GM18907 (cell line): ENCODE measurements around the gene HIBADH.

Experiments used
- ATAC-seq: cut with Tn5 transposase; IDR thresholded peaks from one replicate; pipeline ENCODE4 v1.9.1; 2021; ENCODE audit warnings: mild to moderate bottlenecking, moderate library complexity; ENCODE audit not compliant: unreplicated experiment

HIBADH gene

DNA sequence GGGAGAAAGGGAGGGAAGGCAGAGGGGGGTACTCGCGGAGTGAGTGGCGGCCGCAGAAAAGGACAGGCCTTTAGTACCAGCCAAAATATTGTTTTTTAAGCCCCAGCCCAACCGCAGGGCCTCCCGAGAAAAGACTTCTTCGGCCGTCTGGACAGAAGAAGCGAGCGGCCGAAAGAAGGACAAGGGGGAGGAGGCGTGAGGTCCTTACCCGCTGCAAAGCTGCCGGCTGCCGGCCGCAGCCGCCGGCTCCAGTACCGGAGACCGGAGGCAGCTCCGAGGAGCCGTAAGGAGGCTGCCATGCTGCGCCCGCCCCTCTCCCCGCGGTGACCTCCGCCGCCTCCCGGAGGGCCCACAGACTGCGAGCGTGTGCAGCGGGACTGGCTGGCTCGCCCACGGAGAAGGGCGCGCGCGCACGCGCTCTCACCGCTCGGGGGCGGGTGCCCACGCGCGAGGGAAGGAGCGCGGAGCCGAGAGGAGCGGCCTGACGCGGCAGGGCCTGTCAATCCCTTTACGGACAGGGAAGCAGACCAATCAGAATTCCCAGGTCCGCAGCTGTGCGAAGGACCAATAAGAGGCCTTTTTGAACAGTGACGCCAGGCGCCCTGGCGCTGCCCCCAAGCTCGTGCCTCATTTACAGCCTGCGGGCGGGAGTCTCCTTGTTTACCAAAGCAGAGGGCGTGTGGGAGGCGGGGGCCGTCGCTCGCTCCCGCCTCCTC, at the start of gene HIBADH:
Gene HIBADH, minus strand, starts transcription at position 394 of the 716 bp plus-strand sequence. Its CDS starts 95 bp downstream, at position 299.
- peak; percentile 99 for ATAC-seq

DNA sequence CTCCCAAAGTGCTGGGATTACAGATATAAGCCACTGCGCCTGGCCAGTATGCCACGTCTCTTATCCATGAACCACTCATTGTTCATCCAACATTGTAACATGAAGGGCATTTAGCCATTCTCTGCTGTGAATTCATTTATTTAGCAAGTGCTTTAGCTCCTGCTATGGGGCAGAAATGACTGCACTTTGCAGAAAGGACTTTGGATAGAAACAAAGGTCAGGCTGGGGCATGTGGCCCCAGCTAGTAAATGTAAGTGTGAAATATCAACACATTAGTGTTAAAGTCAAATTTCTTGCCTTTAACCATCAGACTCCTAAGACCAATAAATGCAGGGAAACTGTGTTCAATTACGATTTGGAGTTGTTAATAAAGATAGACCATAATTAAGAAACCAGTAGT, 49.5 kb upstream of the HIBADH start:
- no peak for ATAC-seq

DNA sequence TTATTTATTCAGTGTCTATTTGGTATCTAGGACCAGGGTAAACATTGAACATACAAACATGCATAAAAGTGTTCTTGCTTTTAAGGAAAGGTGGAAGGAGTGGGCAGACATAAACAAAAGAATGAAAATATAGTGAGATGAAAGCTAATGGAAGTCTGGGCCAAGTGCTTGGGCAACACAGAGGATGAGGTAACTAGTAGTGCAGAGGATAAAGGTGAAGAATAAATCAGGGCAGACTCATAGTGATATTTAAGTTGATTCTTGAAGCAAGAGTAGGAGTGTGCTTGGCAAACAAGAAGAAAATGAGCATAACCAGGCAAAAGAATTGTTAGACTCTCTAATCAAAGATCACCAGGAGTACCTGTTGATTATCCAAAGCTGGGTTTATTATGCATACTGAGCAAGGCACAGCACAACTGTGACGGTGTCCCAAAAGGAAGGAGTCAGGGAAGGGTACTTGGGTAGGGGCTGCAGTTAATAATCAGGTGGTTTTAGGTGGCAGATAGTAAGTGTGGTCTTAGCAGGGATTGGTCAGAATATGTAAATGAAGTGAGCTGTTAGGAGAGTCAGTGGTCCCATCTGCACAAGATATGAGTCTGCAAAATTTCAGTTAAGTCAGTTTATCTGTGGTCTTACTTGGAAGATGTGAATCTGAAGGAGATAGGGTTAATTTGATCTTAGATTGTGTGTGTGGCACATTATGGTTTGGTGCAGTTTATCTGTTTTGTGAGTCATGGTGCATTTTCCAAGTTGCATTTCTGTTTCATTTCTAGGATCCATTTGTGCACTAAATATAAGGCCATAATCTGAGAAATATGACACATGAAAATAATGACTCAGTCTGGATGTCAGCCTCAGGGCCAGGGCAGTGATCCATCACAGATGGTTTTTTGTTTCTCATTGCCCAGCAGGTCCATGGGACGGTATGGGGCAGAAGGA, 46.7 kb upstream of the HIBADH start:
- ATAC-seq = no peak

DNA sequence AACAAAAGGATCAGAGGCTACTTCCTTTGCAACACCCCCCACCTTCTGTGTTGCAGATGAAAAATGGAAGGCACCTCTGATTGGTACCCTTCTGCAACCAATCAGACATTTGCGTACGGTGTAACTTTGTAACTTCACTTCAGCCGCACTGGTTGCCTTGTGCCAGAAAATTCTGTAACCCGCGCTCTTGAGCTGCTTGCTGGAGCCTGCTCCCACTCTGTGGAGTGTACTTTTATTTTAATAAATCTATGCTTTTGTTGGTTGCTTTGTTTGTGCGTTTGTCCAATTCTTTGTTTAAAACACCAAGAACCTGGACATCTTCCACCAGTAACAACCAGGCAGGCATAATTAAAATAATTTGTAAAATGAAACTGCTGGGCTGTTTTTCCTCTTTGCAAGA, 45.8 kb upstream of the HIBADH start:
- no peak for ATAC-seq

DNA sequence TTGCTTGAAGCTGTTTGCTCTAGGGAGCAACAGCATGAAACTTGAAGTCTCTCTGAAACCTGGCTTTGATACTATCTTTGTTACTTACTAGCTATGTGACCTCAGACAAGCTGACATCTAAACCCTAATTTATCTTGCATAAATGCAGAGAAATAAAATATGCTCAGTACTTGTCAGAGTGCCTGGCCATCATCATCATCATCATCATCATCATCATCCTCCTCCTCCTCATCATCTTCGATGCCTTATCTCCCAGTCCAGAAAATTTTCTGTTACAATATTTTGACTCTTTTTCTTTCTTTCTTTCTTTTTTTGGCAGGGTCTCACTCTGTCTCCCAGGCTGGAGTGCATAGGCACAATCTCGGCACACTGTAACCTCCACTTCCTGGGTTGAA, 42.5 kb upstream of the HIBADH start:
- no peak for ATAC-seq

DNA sequence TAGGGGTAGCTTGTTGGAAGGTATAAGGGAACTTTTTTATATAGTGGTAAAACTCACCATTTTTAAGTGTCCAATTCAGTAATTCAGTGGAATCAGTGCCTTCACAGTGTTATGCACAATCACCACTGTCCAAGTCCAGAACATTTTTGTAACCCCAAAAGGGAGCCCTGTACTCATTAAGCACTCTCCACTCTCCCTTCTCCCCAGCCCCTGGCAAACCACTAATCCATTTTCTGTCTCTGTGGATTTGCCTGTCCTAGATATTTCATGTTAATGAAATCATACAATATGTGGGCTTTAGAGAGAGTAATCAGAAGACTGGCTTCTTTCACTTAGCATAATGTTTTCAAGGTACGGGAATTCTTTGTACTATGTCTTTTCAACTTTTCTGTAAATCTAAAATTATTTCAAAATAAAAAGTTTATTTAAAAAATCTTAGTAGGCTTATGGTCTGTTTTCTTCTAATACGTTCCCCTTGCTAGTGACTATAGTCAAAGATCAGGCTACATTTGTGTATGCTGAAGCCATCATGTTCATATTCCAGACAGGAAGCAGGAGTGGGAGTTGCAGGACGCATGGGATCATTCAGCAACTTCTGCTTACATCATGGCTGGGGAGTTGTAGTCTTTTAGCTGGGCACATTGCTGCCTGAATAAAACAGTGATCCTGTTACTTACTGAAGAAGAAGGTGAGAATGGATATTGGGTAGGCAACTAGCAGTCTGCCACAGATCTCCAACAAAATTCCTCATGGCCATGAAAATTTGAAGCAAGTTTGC, 41.9 kb upstream of the HIBADH start:
- no peak for ATAC-seq

DNA sequence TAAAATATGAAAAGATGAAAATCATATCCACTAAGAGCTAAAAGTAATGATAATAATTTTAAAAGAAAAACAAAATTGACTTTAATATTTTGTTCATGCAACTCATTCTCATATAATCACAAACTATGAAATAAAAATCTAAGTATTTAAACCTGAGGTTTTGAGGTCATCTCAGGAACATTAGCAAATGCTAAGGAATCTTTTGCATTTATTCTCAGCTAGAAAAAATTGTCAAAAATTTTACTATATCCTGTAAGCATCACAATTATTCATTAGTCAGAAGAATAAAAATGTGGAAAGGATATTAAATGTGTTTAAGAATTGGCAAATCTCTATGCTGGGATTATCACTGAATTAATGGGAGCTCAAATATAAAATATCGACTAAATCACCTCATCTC, 40.5 kb upstream of the HIBADH start:
- ATAC-seq = no peak

DNA sequence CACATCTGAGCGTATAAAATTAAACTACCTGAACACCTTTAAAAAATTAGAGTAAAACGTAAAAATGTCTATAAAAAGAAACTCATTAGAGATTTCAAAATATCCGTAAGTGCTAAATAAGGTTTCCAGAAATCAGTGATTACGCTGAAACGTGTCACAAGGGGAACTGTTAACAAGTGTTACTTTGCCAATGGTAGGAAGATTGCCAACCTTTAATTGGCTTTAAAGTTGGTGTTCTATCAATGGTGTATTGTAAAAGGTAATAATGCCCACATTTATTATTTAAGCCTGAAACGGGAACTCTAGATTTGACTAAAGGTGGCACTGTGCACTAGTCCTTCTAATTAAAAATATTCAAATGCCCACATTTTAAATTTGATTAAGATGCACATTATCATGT, 37.8 kb upstream of the HIBADH start:
- ATAC-seq = no peak

DNA sequence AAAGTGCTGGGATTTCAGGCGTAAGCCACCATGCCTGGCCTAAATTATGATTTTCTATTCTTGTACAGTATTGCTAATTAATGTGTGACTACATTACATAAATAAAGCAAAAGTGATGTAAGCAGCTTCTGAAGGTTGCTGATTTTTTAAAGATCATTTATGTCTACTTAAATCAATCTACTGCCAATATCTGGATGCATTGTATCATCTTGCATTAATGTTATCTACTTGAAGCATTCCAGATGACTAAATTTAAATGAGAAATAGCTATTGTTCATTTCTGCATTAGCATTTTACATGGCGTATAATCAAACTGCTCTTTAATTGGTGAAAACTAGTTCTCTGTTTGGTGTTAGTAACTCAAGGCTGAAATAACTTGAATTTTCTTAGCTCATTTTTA, 37.1 kb upstream of the HIBADH start:
- no peak for ATAC-seq

DNA sequence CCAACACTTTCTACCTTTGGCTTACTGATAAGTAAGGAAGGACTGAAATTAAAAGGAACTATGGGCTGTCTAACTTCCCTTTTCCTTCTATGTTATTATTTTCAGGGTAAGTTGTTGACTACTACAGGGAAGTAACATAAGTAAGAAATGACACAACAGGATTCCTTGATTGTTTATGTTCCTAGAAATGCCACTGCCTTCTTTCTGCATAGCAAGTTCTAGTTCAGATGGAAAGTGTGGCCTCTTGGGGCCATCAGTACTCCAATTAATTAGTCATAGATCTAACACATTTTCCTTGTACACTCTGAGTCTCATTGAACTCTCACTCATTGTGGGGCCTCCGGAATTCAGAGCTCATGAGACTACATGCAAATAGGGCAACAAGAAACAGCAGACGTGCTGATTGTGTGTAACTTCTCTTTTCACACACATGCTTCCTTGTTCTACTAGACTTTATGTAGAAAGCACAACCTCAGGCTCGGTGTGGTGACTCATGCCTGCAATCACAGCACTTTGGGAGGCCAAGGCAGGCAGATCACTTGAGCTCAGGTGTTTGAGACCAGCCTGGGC, 35.3 kb upstream of the HIBADH start:
- ATAC-seq = peak; percentile 67

DNA sequence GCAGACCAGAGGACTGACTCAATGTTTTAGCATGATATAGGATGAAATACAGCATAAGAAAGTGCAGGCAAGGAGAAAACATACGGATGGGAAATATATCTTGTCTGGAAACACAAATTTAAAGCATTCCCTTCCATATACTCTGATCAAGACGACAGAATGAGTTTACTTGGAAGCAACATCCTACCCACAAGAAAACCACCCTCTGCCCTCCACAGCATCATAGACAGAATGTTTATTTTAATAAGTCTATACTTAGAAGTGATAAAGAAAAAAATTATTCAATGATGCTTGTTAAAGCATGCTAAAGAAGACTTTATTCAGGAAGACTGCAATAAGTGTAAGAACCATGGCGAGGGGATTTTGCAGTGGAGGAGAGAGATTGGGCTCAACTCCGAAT, 32.4 kb upstream of the HIBADH start:
- no peak for ATAC-seq

DNA sequence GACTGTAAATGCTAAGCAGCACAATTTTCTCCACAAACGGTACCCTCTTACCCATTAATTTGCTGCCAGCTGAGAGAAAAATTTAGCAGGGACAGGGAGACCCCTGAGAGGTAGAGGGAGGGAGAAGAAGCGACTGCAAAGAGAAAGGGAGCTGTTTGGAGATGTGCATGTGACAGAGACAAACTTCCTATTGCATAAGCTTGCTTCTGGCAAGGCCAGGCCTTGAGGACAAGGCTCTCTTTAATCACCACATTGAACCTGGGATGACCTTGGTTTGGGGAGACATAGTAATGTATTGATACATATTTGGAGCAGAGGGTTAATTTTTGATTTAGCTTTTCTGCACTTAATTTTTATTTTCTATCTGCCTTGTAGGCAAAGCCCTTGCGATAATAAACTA, 31.1 kb upstream of the HIBADH start:
- no peak for ATAC-seq

DNA sequence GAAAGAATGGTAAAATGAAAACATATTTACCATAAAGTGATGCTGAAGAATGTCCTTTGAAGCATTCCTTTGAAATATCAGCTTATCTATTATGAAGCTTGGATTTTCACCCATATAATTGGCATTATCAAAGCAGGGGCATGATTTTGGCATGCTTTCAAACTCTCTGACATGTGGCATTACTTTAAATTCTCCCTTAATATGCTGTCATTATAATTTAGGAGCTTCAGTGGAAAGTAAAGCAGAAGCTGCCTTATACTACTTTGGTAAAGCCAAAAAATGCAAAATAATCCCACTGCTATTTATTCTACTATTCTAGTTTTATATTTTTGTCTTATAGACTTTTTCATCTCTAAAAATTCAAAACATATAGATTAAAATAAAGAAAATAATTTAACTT, 28.0 kb upstream of the HIBADH start:
- no peak for ATAC-seq

DNA sequence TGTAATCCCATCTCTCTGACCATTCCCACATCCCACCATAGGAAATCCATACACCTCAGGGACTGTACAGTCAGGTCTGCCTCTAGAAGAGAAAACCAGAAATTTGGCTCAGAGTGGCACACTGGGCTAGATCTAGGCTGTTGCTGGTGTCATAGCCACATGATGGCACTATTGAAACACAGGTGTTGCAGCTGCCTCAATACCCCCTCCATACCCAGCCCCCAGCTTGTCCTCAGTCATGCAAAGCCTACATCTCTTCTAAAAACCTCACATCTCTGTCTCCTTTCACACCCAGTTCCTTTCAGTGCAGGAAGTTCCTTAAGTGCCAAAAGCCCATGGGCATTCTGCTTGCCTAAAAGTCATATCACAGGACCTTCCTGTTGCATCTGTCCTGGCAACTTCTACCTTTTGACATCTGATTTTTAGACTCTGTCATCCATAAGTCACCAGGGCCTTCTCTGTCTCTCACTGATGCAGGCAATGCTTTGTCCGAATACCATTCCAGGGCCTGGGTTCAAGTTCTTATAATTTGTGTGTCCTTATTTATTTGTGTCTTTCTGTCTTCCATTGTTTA, 27.0 kb upstream of the HIBADH start:
- ATAC-seq = peak; percentile 60

DNA sequence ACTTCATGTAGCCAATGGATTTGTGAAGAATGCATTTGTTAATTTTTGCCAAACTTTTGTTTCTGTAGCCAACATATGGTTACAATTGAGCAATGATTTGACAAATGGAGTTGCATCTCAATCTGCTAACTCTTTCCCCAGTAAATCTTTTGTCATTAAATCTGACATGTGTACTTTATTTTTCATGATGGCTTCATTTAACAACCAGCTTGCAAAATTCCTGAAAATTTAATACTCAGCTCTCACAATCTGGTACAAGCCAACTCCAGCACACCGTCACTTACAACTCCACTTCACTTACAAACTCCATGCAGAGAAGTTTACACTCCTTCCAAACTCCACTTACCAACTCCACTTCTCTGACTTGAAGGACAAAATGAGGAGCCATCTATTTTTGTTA, 26.5 kb upstream of the HIBADH start:
- no peak for ATAC-seq

DNA sequence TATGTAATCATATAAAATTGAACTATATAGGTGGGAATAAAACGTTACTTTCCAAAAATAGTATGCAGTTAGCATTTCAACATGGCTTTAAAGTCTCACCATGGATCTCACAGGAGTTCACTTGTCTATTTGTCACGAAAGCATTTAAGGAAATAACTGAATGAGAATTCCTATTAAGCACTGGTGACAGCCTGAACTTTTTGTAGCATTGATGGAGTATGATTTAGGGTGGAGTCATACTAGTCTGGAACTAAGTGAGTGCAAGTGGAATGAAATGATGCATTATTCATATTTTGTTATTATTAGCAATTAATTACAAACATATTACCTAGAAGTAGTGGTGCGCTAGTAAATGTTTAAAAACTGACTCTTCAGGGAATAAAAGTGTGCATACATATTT, 26.0 kb upstream of the HIBADH start:
- no peak for ATAC-seq

DNA sequence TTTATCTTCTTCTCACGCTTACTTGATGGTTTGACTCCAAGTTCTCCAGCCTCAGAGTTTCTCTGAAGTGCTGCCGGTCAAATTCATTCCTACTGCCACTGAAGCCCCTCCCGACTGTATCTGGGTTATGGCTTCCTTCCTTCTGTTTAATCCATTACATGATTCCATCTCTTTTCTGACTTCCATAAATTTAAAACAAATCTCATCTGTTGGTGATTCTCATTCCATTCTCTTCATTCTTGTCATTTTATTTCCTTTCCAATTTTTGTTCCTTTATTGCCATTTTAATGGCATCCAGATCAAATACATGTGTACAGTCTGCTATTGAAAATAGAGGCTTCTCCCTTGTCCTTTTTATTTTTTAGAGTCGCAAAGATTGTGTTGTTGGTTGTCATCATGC, 25.4 kb upstream of the HIBADH start:
- ATAC-seq = no peak

DNA sequence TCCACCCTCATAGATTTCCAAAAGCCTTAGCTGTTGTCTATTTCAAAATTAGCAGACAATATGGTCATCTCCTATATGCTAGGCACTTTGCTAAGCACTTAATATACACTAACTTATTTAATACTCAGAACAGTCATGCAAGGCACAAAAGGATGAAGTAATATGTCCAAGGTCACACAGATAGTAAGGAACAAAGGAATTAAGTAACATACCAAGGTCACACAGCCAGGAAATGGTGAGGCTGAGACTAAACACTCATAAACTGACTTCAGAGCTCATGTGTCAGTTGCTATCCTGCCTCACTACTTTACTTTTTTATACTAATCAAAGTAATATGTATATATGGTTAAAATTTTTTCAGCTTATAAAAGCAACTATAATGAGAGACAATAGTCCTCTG, 23.6 kb upstream of the HIBADH start:
- ATAC-seq = no peak

DNA sequence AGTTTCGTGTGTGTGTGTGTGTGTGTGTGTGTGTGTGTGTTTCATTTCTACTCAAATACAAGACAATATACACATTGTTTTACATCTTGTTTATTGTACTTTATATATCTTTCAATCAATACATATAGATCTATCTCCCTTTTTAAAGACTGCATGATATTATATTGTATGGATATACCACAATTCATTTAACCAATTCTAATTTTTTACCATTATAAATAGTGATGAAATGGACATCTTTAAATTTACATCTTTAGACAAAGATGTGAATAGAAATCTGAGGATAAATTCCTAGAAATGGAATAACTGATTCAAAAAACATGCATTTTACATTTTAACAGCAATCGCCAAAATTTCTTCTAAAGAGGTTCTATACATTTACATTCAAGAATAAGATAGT, 23.2 kb upstream of the HIBADH start:
- no peak for ATAC-seq

DNA sequence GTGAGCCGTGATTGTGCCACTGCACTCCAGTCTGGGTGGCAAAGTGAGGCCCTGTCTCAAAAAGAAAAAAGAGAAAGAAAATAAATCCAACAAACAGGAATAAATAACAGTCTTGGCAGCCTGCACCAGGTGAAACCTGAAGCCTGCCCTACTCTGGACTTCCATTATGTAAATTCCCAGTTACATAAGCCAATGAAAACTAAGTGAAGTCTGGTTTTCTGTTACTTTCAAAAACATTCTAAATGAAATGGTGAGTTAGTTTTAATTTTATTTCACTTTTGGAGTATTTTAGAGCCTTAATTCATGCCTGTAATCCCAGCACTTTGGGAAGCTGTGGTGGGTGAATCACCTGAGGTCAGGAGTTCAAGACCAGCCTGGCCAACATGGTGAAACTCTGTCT, 22.5 kb upstream of the HIBADH start:
- no peak for ATAC-seq

DNA sequence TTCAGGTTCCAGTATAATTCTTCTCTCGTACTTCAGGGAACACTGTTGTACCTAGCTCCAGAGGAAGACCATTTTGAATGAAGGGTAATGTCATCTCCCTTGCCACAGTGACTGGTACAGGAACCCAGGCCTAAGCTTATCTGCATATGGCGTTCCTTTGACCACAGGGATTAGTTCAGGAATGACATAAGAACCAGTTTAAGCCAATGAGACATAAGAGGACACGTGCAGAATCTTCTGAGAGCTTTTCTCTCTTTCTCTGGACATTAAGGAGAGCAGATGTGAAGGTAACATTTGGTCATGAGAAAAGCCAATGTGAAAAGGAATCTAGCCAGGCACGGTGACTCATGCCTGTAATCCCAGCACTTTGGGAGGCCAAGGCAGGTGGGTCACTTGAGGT, 21.8 kb upstream of the HIBADH start:
- ATAC-seq = no peak
